HepG2 (cell line): ENCODE measurements around the gene PDCL3. TPM values are rescaled to one million over a fixed set of nuclear protein-coding genes. Genes with fewer than 3 reads are reported as not detected.

Experiments used
- ATAC-seq: fragments of 200-7000 bp; cut with Tn5 transposase; 3 replicates; pipeline ENCODE4 v1.9.1; 2020; ENCODE audit warnings: mild to moderate bottlenecking, moderate library complexity
- BruUV-seq: library from RNA; stranded (reverse); fragments of 400-500 nt; replicated peaks from 2 replicates; lab custom pipeline; 2021; lab: Mats Ljungman, UMichigan
- CTCF ChIA-PET: fragments of 300-600 bp; formaldehyde crosslinking; extraction: SDS; loops from one replicate; lab custom pipeline; 2021; ENCODE audit warnings: low total read pairs, inconsistent platforms, low intra/inter-chr PET ratio; lab: Yijun Ruan, JAX
- POLR2A ChIA-PET: fragments of 350-600 bp; sonication (Branson Sonifier 250); formaldehyde crosslinking; loops from one replicate; lab custom pipeline; 2020; ENCODE audit warnings: antibody characterized with exemption, inconsistent platforms; lab: Yijun Ruan, JAX
- DNase-seq: peaks from one replicate; pipeline ENCODE4 v3.0.0-alpha.2; 2015; ENCODE audit warnings: low spot score
- FAIRE-seq: peaks from 3 replicates; lab custom pipeline; 2011; peaks lifted over from hg19 to GRCh38; lab: Jason Lieb, UNC
- H2AFZ ChIP-seq: one replicate; pipeline ENCODE4 v1.6.1; 2011; ENCODE audit warnings: low read length, inconsistent platforms
- H3K27ac ChIP-seq: fragments of 300-600 bp; 3 replicates; pipeline ENCODE4 v1.8.0; 2011; ENCODE audit warnings: mixed run types, mild to moderate bottlenecking, mixed read lengths, low read length, inconsistent platforms; ENCODE audit not compliant: insufficient read depth; ENCODE audit errors: extremely low read length
- H3K27me3 ChIP-seq, 2 experiments: fragments of 200-600 bp in 1 of 2; 2 replicates in 1 of 2; 3 replicates in 1 of 2; pipeline versions ENCODE4 v1.6.0 to v1.8.0; 2011; ENCODE audit warnings: low read length in 2 of 2, mild to moderate bottlenecking in 2 of 2, moderate library complexity in 2 of 2, inconsistent platforms in 1 of 2; ENCODE audit not compliant: insufficient read depth in 2 of 2, control insufficient read depth in 1 of 2
- H3K36me3 ChIP-seq, 2 experiments: fragments of 200-600 bp in 1 of 2; replicated peaks in 1 of 2; 2 replicates in 1 of 2; 3 replicates in 1 of 2; pipeline versions ENCODE4 v1.5.1 to v1.8.0; 2011; ENCODE audit warnings: low read length in 2 of 2, inconsistent platforms in 1 of 2; ENCODE audit not compliant: insufficient read depth in 2 of 2, control insufficient read depth in 1 of 2
- H3K4me1 ChIP-seq: 2 replicates; pipeline ENCODE4 v1.5.1; 2012; ENCODE audit warnings: low read length, inconsistent platforms; ENCODE audit not compliant: insufficient read depth
- H3K4me2 ChIP-seq: 2 replicates; pipeline ENCODE4 v1.6.0; 2011; ENCODE audit warnings: low read depth, low read length, inconsistent platforms
- H3K4me3 ChIP-seq, 3 experiments: fragments of 200-600 bp in 1 of 3; sonication (generic), shearing (Covaris generic) in 1 of 3; replicated peaks in 1 of 3; 2 replicates each; pipeline ENCODE4 v1.5.1; 2011 to 2016; ENCODE audit warnings: low read length in 3 of 3, inconsistent platforms in 2 of 3, low read depth in 2 of 3, mild to moderate bottlenecking in 2 of 3, control low read depth in 1 of 3, mixed read lengths in 1 of 3; ENCODE audit not compliant: insufficient read depth in 1 of 3
- H3K79me2 ChIP-seq: one replicate; pipeline ENCODE4 v1.6.1; 2011; ENCODE audit warnings: low read length, inconsistent platforms; ENCODE audit not compliant: insufficient read depth
- H3K9ac ChIP-seq: 2 replicates; pipeline ENCODE4 v1.6.0; 2011; ENCODE audit warnings: mild to moderate bottlenecking, low read depth, low read length, inconsistent platforms; ENCODE audit not compliant: insufficient read depth
- H3K9me3 ChIP-seq: 2 replicates; pipeline ENCODE4 v1.5.1; 2012; ENCODE audit warnings: mild to moderate bottlenecking, low read length
- H4K20me1 ChIP-seq: 2 replicates; pipeline ENCODE4 v1.6.0; 2011; ENCODE audit warnings: inconsistent platforms, mild to moderate bottlenecking, low read length, moderate library complexity; ENCODE audit not compliant: insufficient read depth
- EP300 ChIP-seq, 3 experiments: sonication (generic) in 1 of 3; formaldehyde crosslinking in 1 of 3; IDR thresholded peaks; 2 replicates each; pipeline versions ENCODE4 v1.5.1 to v1.6.1; 2011 to 2020; ENCODE audit warnings: low read depth in 2 of 3, low read length in 2 of 3, borderline replicate concordance in 1 of 3, improper control_type of control experiment in 1 of 3, mild to moderate bottlenecking in 1 of 3, missing genetic modification reagents in 1 of 3, moderate library complexity in 1 of 3
- HES4 ChIP-seq: sonication (generic); formaldehyde crosslinking; IDR thresholded peaks from 2 replicates; pipeline ENCODE4 v1.9.0; 2021; ENCODE audit warnings: mild to moderate bottlenecking, missing genetic modification reagents, borderline replicate concordance
- PHF5A ChIP-seq: IDR thresholded peaks from one replicate; pipeline ENCODE4 v1.6.1; 2018; ENCODE audit warnings: low read depth, missing genetic modification reagents; ENCODE audit not compliant: unreplicated experiment
- RAD21 ChIP-seq: fragments of 450-650 bp; formaldehyde crosslinking; IDR thresholded peaks from 2 replicates; pipeline ENCODE4 v1.5.0; 2020; ENCODE audit warnings: mild to moderate bottlenecking
- SALL1 ChIP-seq: sonication (generic); formaldehyde crosslinking; IDR thresholded peaks from 2 replicates; pipeline ENCODE4 v1.8.0; 2022; ENCODE audit warnings: mild to moderate bottlenecking, missing genetic modification reagents
- STAG1 ChIP-seq: sonication (generic); formaldehyde crosslinking; IDR thresholded peaks from 2 replicates; pipeline ENCODE4 v1.4.0; 2020; ENCODE audit warnings: missing genetic modification reagents
- XRCC5 ChIP-seq: fragments of 200-400 bp; formaldehyde crosslinking; optimal IDR thresholded peaks from 2 replicates; pipeline ENCODE3; 2017; ENCODE audit warnings: mild to moderate bottlenecking, low read length
- ZBTB7A ChIP-seq: sonication (generic); formaldehyde crosslinking; IDR thresholded peaks from 2 replicates; pipeline ENCODE4 v1.8.0; 2022; ENCODE audit warnings: mild to moderate bottlenecking, missing genetic modification reagents
- ZNF225 ChIP-seq: sonication (generic); formaldehyde crosslinking; IDR thresholded peaks from 2 replicates; pipeline ENCODE4 v1.4.0; 2020; ENCODE audit warnings: mild to moderate bottlenecking, missing genetic modification reagents
- ZNF263 ChIP-seq: sonication (generic); formaldehyde crosslinking; IDR thresholded peaks from 2 replicates; pipeline ENCODE4 v1.4.0; 2020; ENCODE audit warnings: missing genetic modification reagents
- ZNF768 ChIP-seq: sonication (generic); formaldehyde crosslinking; IDR thresholded peaks from 2 replicates; pipeline ENCODE4 v1.4.0; 2020; ENCODE audit warnings: missing genetic modification reagents
- WGBS: methylation state at CpG from one replicate; pipeline ENCODE4 v1.1.6; 2017; ENCODE audit warnings: low lambda C conversion rate; 5-methylcytosine and 5-hydroxymethylcytosine counted together
- in situ Hi-C: cut with HindIII; loops from 2 replicates; pipeline ENCODE4 v1.10.0; 2017; ENCODE audit warnings: low pct_unique_long_range_greater_than_20kb; ENCODE audit not compliant: extremely low pct_ligation_motif_present
- intact Hi-C: fragments of 100-400 bp; cut with micrococcal nuclease; formaldehyde crosslinking; loops from one replicate; pipeline ENCODE4 v1.10.0; 2022; ENCODE audit not compliant: unreplicated experiment
- polyA plus RNA-seq, 8 experiments: library from polyadenylated mRNA; depleted of rRNA in 3 of 8; stranded (reverse) in 7 of 8; unstranded in 1 of 8; fragments of >200 nt; fragmentation: Illumina TruSeq in 4 of 8; extraction: Trizol in 4 of 8; gene quantifications; 2 replicates each; pipeline versions ENCODE4 v1.2.1 to v1.2.3, GENCODE V29; 2011 to 2016; ENCODE audit warnings: low read depth in 4 of 8, missing spikeins in 1 of 8, mixed read lengths in 1 of 8; ENCODE audit not compliant: insufficient read depth in 1 of 8
- total RNA-seq, 5 experiments: library from RNA; depleted of rRNA; stranded (reverse); fragments of >200 nt; fragmentation: Illumina TruSeq; extraction: Trizol; gene quantifications; 2 replicates each; pipeline ENCODE4 v1.2.3, GENCODE V29; 2016; ENCODE audit warnings: low read depth in 1 of 5
- TF ChIP-seq, protein P1 (sequence below): sonication (generic); formaldehyde crosslinking; IDR thresholded peaks from 2 replicates; pipeline ENCODE4 v1.5.0; 2020; ENCODE audit warnings: mild to moderate bottlenecking, missing genetic modification reagents, moderate library complexity
- TF ChIP-seq, protein P2 (sequence below): sonication (generic); formaldehyde crosslinking; IDR thresholded peaks from 2 replicates; pipeline ENCODE4 v1.4.0; 2020; ENCODE audit warnings: missing genetic modification reagents

Gene PDCL3
- total and polyA plus RNA-seq, 2 of the 13 experiments (the other 11 are each of a cell fraction or from before 2014, with no cell fraction given) = 14.4 to 24.4 TPM

DNA sequence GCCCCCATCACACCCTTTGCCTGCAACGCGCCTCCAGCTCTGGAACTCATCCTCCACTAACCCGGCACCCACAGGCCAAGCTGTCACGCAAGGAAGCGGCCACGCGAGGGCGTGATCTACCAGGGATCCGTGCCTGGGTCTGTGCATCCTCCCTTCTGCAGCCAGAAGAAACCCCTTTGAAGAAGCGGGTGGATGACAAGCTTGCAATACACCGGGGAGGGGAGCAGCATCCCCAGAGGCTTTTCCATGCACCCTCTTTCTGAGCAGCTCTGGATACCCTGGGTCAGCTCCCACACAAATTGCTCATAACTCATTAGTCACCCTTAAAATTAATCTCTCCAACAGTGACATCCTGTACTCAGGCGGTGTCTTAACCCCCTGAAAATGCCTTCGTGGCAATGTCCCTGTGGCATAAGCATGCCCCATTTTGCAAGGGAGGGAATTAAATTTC lies 47.6 kb downstream of the PDCL3 start:
- intact Hi-C loops = loop anchor here (1.0 kb wide), 1 partner anchor 375 kb away; no protein-coding TSS in a partner anchor

More for the DNA sequence above, 47.6 kb downstream of the PDCL3 start:
- H3K27ac ChIP-seq = no peak overlapping the region
- no peaks in the 10 kb centered on the region for H3K9me3 ChIP-seq
- H3K79me2 ChIP-seq = no peaks in the 10 kb centered on the region
- CTCF ChIA-PET = interaction anchor here (1.8 kb wide), 1 partner anchor 374 kb away, joined by 11 read pairs; no protein-coding TSS in a partner anchor
- in situ Hi-C loops = loop anchor here (5.0 kb wide), 1 partner anchor 387 kb away; no protein-coding TSS in a partner anchor
- peaks cover 19% of the 10 kb centered on the region for H3K4me1 ChIP-seq
- no peak overlapping the region for H3K9ac ChIP-seq
- POLR2A ChIA-PET = interaction anchor here (1.1 kb wide), 1 partner anchor 215 kb away, joined by 3 read pairs; no protein-coding TSS in a partner anchor
- no peak overlapping the region for H3K4me3 ChIP-seq
- WGBS = 10% methylated on average over 13 of the region's 13 CpGs
- no peak overlapping the region for H3K4me2 ChIP-seq
- no TSS peak for BruUV-seq
- FAIRE-seq (no peak), ATAC-seq (peak; percentile 77)
- H3K36me3 ChIP-seq = no peaks in the 10 kb centered on the region
- TF ChIP-seq, protein P1, sequence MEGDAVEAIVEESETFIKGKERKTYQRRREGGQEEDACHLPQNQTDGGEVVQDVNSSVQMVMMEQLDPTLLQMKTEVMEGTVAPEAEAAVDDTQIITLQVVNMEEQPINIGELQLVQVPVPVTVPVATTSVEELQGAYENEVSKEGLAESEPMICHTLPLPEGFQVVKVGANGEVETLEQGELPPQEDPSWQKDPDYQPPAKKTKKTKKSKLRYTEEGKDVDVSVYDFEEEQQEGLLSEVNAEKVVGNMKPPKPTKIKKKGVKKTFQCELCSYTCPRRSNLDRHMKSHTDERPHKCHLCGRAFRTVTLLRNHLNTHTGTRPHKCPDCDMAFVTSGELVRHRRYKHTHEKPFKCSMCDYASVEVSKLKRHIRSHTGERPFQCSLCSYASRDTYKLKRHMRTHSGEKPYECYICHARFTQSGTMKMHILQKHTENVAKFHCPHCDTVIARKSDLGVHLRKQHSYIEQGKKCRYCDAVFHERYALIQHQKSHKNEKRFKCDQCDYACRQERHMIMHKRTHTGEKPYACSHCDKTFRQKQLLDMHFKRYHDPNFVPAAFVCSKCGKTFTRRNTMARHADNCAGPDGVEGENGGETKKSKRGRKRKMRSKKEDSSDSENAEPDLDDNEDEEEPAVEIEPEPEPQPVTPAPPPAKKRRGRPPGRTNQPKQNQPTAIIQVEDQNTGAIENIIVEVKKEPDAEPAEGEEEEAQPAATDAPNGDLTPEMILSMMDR (CRISPR knock-in tag) = peak; percentile 94
- TF ChIP-seq PHF5A (no peak), RAD21 (peak; percentile 62), STAG1 (peak; percentile 90), ZNF225 (CRISPR knock-in tag) (0 out of 2 replicates have a peak, but pooled peaks have one; percentile 45), ZNF263 (CRISPR knock-in tag) (0 out of 2 replicates have a peak, but pooled peaks have one; percentile 29), SALL1 (CRISPR knock-in tag) (peak; percentile 54), XRCC5 (peak; percentile 47), HES4 (CRISPR knock-in tag) (no peak), EP300 (IDR thresholded peaks at IDR 0.05; ENCODE audit: low read depth in 2 of 2, low read length in 2 of 2) (no peak), EP300 (CRISPR knock-in tag; IDR thresholded peaks at IDR 0.05; ENCODE audit: borderline replicate concordance) (no peak), ZBTB7A (CRISPR knock-in tag) (no peak), ZNF768 (CRISPR knock-in tag) (0 out of 2 replicates have a peak, but pooled peaks have one; percentile 15)
- TF ChIP-seq, protein P2, sequence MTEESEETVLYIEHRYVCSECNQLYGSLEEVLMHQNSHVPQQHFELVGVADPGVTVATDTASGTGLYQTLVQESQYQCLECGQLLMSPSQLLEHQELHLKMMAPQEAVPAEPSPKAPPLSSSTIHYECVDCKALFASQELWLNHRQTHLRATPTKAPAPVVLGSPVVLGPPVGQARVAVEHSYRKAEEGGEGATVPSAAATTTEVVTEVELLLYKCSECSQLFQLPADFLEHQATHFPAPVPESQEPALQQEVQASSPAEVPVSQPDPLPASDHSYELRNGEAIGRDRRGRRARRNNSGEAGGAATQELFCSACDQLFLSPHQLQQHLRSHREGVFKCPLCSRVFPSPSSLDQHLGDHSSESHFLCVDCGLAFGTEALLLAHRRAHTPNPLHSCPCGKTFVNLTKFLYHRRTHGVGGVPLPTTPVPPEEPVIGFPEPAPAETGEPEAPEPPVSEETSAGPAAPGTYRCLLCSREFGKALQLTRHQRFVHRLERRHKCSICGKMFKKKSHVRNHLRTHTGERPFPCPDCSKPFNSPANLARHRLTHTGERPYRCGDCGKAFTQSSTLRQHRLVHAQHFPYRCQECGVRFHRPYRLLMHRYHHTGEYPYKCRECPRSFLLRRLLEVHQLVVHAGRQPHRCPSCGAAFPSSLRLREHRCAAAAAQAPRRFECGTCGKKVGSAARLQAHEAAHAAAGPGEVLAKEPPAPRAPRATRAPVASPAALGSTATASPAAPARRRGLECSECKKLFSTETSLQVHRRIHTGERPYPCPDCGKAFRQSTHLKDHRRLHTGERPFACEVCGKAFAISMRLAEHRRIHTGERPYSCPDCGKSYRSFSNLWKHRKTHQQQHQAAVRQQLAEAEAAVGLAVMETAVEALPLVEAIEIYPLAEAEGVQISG (CRISPR knock-in tag) = no peak
- TF ChIP-seq, all 625 proteins: peak for 8
- Histone ChIP-seq H4K20me1 (no peaks in the 10 kb centered on the region), H2AFZ (no peak overlapping the region), H3K27me3 (peaks cover 2 to 56% of the 10 kb centered on the region in 2 experiments; a peak in 4 of 5 replicates)
- peak; percentile 36 for DNase-seq
